H1 (cell line): ENCODE data around the gene KCND1.

Source experiments
- CTCF ChIP-seq, 3 experiments: IDR thresholded peaks; 1 replicate in 2 of 3; 2 replicates in 1 of 3; pipeline versions ENCODE4 v1.5.1 to v1.6.1; 2011; ENCODE audit warnings: low read length in 3 of 3, mild to moderate bottlenecking in 3 of 3, inconsistent platforms in 2 of 3, low read depth in 1 of 3, moderate library complexity in 1 of 3; ENCODE audit not compliant: insufficient read depth in 1 of 3; ENCODE audit errors: control extremely low read depth in 1 of 3
- TAF7 ChIP-seq: optimal IDR thresholded peaks from 2 replicates; pipeline ENCODE3; 2011; ENCODE audit warnings: low read depth, mild to moderate bottlenecking, inconsistent platforms, low read length, moderate library complexity, borderline replicate concordance
- TF ChIP-seq, protein P1 (sequence below): IDR thresholded peaks from 2 replicates; pipeline ENCODE4 v1.6.1; 2011; ENCODE audit warnings: low read length, improper control_type of control experiment

DNA sequence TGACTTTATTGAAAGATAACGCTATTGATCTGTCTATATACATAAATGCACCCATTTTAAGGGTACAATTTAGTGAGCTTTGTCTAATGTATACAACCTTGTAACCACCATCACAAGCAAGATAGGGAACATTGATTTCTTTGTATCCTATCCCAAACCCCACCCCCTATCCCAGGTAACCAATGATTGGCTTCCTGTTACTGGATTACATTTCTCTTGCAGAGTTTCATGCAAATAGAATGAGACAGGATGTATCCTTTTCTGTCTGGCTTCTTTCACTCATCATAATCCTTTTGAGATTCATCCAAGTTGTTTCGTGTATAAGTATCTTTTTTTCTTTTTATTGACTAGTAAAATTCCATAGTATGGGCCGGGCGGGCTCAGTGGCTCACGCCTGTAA lies 32.1 kb upstream of the KCND1 start:
- TF ChIP-seq CTCF (IDR thresholded peaks at IDR 0.05; ENCODE audit: control extremely low read depth in 1 of 3, insufficient read depth in 1 of 3, low read depth in 1 of 3, low read length in 3 of 3) (no peak), TAF7 (no peak)
- TF ChIP-seq, protein P1, sequence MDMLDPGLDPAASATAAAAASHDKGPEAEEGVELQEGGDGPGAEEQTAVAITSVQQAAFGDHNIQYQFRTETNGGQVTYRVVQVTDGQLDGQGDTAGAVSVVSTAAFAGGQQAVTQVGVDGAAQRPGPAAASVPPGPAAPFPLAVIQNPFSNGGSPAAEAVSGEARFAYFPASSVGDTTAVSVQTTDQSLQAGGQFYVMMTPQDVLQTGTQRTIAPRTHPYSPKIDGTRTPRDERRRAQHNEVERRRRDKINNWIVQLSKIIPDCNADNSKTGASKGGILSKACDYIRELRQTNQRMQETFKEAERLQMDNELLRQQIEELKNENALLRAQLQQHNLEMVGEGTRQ, result no peak
